ENCODE measurements around the gene KIAA1217. TPM values are rescaled to one million over a fixed set of nuclear protein-coding genes. Genes with fewer than 3 reads are reported as not detected.

Gene KIAA1217
- total RNA-seq, 6 experiments from 2014 or later: 10.4 to 25.5 (median 14.9) TPM

GRCh38 chr10:24432478-24433416, 223.8 kb downstream of the KIAA1217 start:
- intact Hi-C loops (cut with DNase I): no loop called here
- Histone ChIP-seq H3K9me3 (no peaks in the 10 kb centered on the region), H3K4me1 (peaks cover 0 to 7% (median 0%) of the 10 kb centered on the region in 4 donors), H3K27ac (no peak overlapping the region), H3K4me3 (no peak overlapping the region), H3K27me3 (no peaks in the 10 kb centered on the region), H3K36me3 (no peaks in the 10 kb centered on the region)
- ATAC-seq (peak; percentile 26 to 84 (median 50)), DNase-seq (no peak)
- TF ChIP-seq POLR2A (IDR thresholded peaks at IDR 0.05): no peak
- TF ChIP-seq CTCF (IDR thresholded peaks at IDR 0.05): no peak
- WGBS (ENCODE audit: insufficient coverage, low coverage, low lambda C conversion rate, missing lambda C conversion rate): 71% methylated on average over 8 of the region's 9 CpGs

- WGBS (ENCODE audit: insufficient coverage, low coverage, low lambda C conversion rate, missing lambda C conversion rate): 89% methylated on average over 3 of the region's 3 CpGs
- no peak for TF ChIP-seq CTCF (IDR thresholded peaks at IDR 0.05)
- no peak for TF ChIP-seq POLR2A (IDR thresholded peaks at IDR 0.05)
- ATAC-seq (no peak), DNase-seq (no peak)
- intact Hi-C loops (cut with DNase I): no loop called here
- H3K27me3 ChIP-seq: no peaks in the 10 kb centered on the region
- H3K9me3 ChIP-seq: no peaks in the 10 kb centered on the region
- no peak overlapping the region for H3K27ac ChIP-seq
- H3K4me3 ChIP-seq: no peak overlapping the region
- H3K36me3 ChIP-seq: no peaks in the 10 kb centered on the region
- H3K4me1 ChIP-seq: no peaks in the 10 kb centered on the region
These were observed 224.8 kb downstream of the KIAA1217 start for GRCh38 chr10:24433705-24434104.

- ATAC-seq (no peak), DNase-seq (no peak)
- intact Hi-C loops (cut with DNase I): no loop called here
- TF ChIP-seq POLR2A (IDR thresholded peaks at IDR 0.05): no peak
- TF ChIP-seq CTCF (IDR thresholded peaks at IDR 0.05): no peak
- WGBS (ENCODE audit: insufficient coverage, low coverage, low lambda C conversion rate, missing lambda C conversion rate): 100% methylated on average over 1 of the region's 1 CpG
- Histone ChIP-seq H3K36me3 (no peaks in the 10 kb centered on the region), H3K27ac (no peak overlapping the region), H3K4me3 (no peak overlapping the region), H3K9me3 (no peaks in the 10 kb centered on the region), H3K27me3 (no peaks in the 10 kb centered on the region), H3K4me1 (no peaks in the 10 kb centered on the region)
These were observed 226.0 kb downstream of the KIAA1217 start for GRCh38 chr10:24434961-24435360.

- intact Hi-C loops (cut with DNase I): no loop called here
These were observed 226.4 kb downstream of the KIAA1217 start for GRCh38 chr10:24435374-24435773.

More at GRCh38 chr10:24435374-24435773, 226.4 kb downstream of the KIAA1217 start:
- TF ChIP-seq CTCF (IDR thresholded peaks at IDR 0.05) (no peak), POLR2A (IDR thresholded peaks at IDR 0.05) (no peak)
- H3K4me3 ChIP-seq: no peak overlapping the region
- ATAC-seq (no peak), DNase-seq (no peak)
- no peaks in the 10 kb centered on the region for H3K27me3 ChIP-seq
- no peaks in the 10 kb centered on the region for H3K9me3 ChIP-seq
- no peaks in the 10 kb centered on the region for H3K36me3 ChIP-seq
- WGBS (ENCODE audit: insufficient coverage, low coverage, low lambda C conversion rate, missing lambda C conversion rate): 50% methylated on average over 1 of the region's 1 CpG
- H3K4me1 ChIP-seq: no peaks in the 10 kb centered on the region
- H3K27ac ChIP-seq: no peak overlapping the region
